Aorta (tissue), 5 donors: ENCODE measurements around the gene PTPRN2. TPM values are rescaled to one million over a fixed set of nuclear protein-coding genes. Genes with fewer than 3 reads are reported as not detected.
A peak's percentile ranks its signal among the peaks of the same experiment; 100 is the strongest.

Experiments used
- ATAC-seq: fragments of 200-7000 bp; cut with Tn5 transposase; one replicate; pipeline ENCODE4 v1.9.1; 2022; ENCODE audit warnings: moderate library complexity; ENCODE audit not compliant: low FRiP score
- DNase-seq, 2 donors: peaks; one replicate each; pipeline ENCODE4 v3.0.0-alpha.2; 2020
- H3K27ac ChIP-seq, 2 donors: one replicate each; pipeline ENCODE4 v1.5.1; 2013; ENCODE audit warnings: low read length in 2 of 2, mild to moderate bottlenecking in 2 of 2, moderate library complexity in 2 of 2, control low read depth in 1 of 2, inconsistent platforms in 1 of 2, low read depth in 1 of 2
- H3K27me3 ChIP-seq, 2 donors: one replicate each; pipeline ENCODE4 v1.6.1; 2013; ENCODE audit warnings: control low read depth in 1 of 2, low read length in 1 of 2, mild to moderate bottlenecking in 1 of 2, moderate library complexity in 1 of 2; ENCODE audit not compliant: insufficient read depth in 2 of 2, control insufficient read depth in 1 of 2
- H3K36me3 ChIP-seq, 2 donors: one replicate each; pipeline ENCODE4 v1.6.1; 2013; ENCODE audit warnings: control low read depth in 1 of 2, low read length in 1 of 2, mild to moderate bottlenecking in 1 of 2; ENCODE audit not compliant: insufficient read depth in 2 of 2, control insufficient read depth in 1 of 2
- H3K4me1 ChIP-seq, 2 donors: one replicate each; pipeline ENCODE4 v1.6.1; 2013; ENCODE audit warnings: low read length in 2 of 2, control low read depth in 1 of 2, mild to moderate bottlenecking in 1 of 2, moderate library complexity in 1 of 2; ENCODE audit not compliant: insufficient read depth in 2 of 2, control insufficient read depth in 1 of 2
- H3K4me3 ChIP-seq, 2 donors: one replicate each; pipeline ENCODE4 v1.5.1; 2013; ENCODE audit warnings: low read length in 2 of 2, control low read depth in 1 of 2, mild to moderate bottlenecking in 1 of 2
- H3K9me3 ChIP-seq: one replicate; pipeline ENCODE4 v1.6.1; 2013; ENCODE audit warnings: mild to moderate bottlenecking, low read length; ENCODE audit not compliant: control insufficient read depth
- WGBS, 2 donors: extraction: QIAGEN DNeasy Blood & Tissue Kit; methylation state at CpG; one replicate each; pipeline ENCODE4 v1.1.7; 2013; 5-methylcytosine and 5-hydroxymethylcytosine counted together
- intact Hi-C, 2 donors: fragments of 100-400 bp; cut with DNase I; formaldehyde crosslinking; loops; one replicate each; pipeline versions ENCODE4 v1.14.2 to v1.15.0; 2022
- polyA plus RNA-seq, 2 donors: library from polyadenylated mRNA; stranded (reverse); fragments of 200-250 nt; gene quantifications; one replicate each; pipeline ENCODE4 v1.2.3, GENCODE V29; 2013
- total RNA-seq, 2 donors: library from RNA; stranded (reverse); fragmentation: NEBNext Ultra II Directional; extraction: Animal tissue kit (Norgen Biotek cat#: 25700); gene quantifications; one replicate each; pipeline ENCODE4 v1.2.1, GENCODE V29; 2021
- donor health status: healthy with polysubstance abuse.
- donor health status: Bipolar disorder and iron deficiency.
- donor health status: DM: no; HTN: no; CAD: no.
- donor health status: DM: no; HTN: no; CAD: no.
- donor health status: DM: yes; HTN: yes; CAD: no.

Gene PTPRN2
- total and polyA plus RNA-seq, 4 donors: 0.67 to 3.3 (median 1.4) TPM

DNA sequence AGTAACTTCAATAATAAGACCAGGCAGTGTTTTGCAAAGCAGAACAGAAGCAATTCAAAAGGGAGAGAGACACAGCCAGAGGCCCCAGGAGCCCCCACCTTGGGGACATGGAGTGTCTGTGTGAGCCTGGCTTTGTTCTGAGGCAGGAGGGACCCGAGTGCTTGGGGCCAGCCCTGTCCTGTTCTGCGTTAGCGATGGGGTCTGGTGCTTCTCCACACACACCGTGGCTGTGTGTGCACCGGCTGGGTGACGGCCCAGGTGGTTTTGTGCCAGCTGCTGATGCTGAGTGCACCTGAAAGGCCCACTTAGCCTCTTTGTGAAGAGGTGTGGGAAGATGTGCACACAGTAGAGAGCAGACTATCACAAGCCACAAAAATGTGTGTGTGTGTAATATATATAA lies 781.9 kb downstream of the PTPRN2 start:
- DNase-seq: no peak
- intact Hi-C loops: no loop called here

GRCh38 chr7:157803906-157804305 lies 783.7 kb downstream of the PTPRN2 start:
- no peak overlapping the region for H3K27ac ChIP-seq
- DNase-seq: no peak
- H3K36me3 ChIP-seq: no peaks in the 10 kb centered on the region
- WGBS, 2 donors: 94 to 98% methylated on average over 5 of the region's 5 CpGs
- no peaks in the 10 kb centered on the region for H3K4me1 ChIP-seq
- no peak overlapping the region for H3K4me3 ChIP-seq
- ATAC-seq: no peak
- intact Hi-C loops: no loop called here
- peaks cover 9% of the 10 kb centered on the region for H3K9me3 ChIP-seq
- no peaks in the 10 kb centered on the region for H3K27me3 ChIP-seq

More for the DNA sequence above, 781.9 kb downstream of the PTPRN2 start:
- Histone ChIP-seq H3K9me3 (peaks cover 11% of the 10 kb centered on the region), H3K27me3 (no peaks in the 10 kb centered on the region), H3K27ac (no peak overlapping the region), H3K4me1 (no peaks in the 10 kb centered on the region), H3K4me3 (no peak overlapping the region), H3K36me3 (no peaks in the 10 kb centered on the region)
- ATAC-seq: no peak
- WGBS, 2 donors: 64% methylated on average over 6 of the region's 6 CpGs

- intact Hi-C loops: no loop called here
- ATAC-seq: no peak
Measured at GRCh38 chr7:157801971-157802675, 785.5 kb downstream of the PTPRN2 start.

GRCh38 chr7:157801113-157801512 lies 786.5 kb downstream of the PTPRN2 start:
- H3K9me3 ChIP-seq: peaks cover 9% of the 10 kb centered on the region
- intact Hi-C loops: no loop called here
- ATAC-seq (no peak), DNase-seq (peak; percentile 22 to 62)
- no peaks in the 10 kb centered on the region for H3K27me3 ChIP-seq
- H3K36me3 ChIP-seq: no peaks in the 10 kb centered on the region
- H3K4me3 ChIP-seq: no peak overlapping the region
- no peaks in the 10 kb centered on the region for H3K4me1 ChIP-seq
- WGBS, 2 donors: 74 to 81% methylated on average over 21 of the region's 21 CpGs
- H3K27ac ChIP-seq: no peak overlapping the region

More at GRCh38 chr7:157801971-157802675, 785.5 kb downstream of the PTPRN2 start:
- Histone ChIP-seq H3K27ac (no peak overlapping the region), H3K27me3 (no peaks in the 10 kb centered on the region), H3K36me3 (no peaks in the 10 kb centered on the region), H3K4me1 (no peaks in the 10 kb centered on the region), H3K4me3 (no peak overlapping the region), H3K9me3 (peaks cover 9% of the 10 kb centered on the region)
- peak in 1 of 2 donors; percentile 65 for DNase-seq
- WGBS, 2 donors: 93 to 94% methylated on average over 42 of the region's 42 CpGs

DNA sequence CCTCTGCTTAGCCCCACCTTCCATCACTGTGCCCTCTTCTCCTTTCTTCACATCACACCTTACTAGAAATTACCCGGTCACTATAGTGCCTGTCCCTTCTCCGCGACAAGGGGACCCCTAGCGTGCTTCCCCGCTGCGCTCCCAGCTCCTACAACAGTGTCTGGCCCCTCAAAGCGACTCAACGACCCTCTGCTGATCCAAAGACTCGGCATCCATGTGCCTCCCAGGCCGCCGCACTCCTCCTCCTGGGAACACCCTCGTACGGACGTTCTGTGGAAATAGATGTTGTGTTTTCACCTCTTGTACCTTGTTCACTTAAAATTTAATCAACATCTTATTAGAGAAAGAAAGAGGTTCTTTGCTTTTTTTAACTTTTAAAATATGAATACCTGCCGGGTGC lies 787.3 kb downstream of the PTPRN2 start:
- H3K36me3 ChIP-seq: no peaks in the 10 kb centered on the region
- intact Hi-C loops: no loop called here

DNA sequence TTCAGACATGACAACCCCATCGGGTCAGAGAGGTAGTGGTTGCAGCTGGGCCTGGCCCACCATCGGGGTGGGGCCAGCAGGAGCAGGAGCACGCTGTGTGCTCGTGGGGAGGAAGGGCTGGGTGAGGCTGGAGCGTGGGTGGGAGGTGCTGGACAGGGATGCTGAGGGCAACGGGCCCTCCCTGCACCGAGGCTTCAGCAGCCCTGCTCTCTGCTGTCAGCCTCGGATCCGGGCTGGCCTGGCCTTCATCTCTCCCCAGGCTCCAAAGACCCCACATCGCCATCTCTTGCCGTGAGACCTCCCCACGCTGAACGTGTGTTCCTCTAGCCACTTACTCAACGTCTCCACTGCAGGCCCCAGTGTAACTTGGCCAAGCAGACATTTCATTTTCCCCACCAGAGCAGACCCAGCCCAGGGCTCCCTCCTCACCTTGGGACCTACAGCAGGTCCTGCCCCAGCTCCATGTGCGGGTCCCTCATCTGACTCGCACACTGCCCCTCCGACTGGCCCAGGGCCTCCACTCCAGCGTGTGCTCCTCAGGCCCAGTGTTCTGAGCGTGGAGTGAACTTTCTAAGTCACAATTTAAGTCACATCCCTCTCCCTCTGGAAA lies 788.4 kb downstream of the PTPRN2 start:
- Histone ChIP-seq H3K27me3 (no peaks in the 10 kb centered on the region), H3K36me3 (no peaks in the 10 kb centered on the region), H3K4me1 (no peaks in the 10 kb centered on the region), H3K9me3 (peaks cover 9% of the 10 kb centered on the region), H3K27ac (no peak overlapping the region), H3K4me3 (no peak overlapping the region)
- intact Hi-C loops: no loop called here
- peak; percentile 6 for ATAC-seq
- peak; percentile 21 to 59 for DNase-seq
- 81 to 83% methylated on average over 19 of the region's 19 CpGs for WGBS, 2 donors

More for the DNA sequence above, 787.3 kb downstream of the PTPRN2 start:
- peak; percentile 17 to 49 for DNase-seq
- H3K27me3 ChIP-seq: no peaks in the 10 kb centered on the region
- peaks cover 9% of the 10 kb centered on the region for H3K9me3 ChIP-seq
- no peaks in the 10 kb centered on the region for H3K4me1 ChIP-seq
- no peak for ATAC-seq
- WGBS, 2 donors: 93 to 94% methylated on average over 15 of the region's 15 CpGs
- H3K27ac ChIP-seq: no peak overlapping the region
- no peak overlapping the region for H3K4me3 ChIP-seq

DNA sequence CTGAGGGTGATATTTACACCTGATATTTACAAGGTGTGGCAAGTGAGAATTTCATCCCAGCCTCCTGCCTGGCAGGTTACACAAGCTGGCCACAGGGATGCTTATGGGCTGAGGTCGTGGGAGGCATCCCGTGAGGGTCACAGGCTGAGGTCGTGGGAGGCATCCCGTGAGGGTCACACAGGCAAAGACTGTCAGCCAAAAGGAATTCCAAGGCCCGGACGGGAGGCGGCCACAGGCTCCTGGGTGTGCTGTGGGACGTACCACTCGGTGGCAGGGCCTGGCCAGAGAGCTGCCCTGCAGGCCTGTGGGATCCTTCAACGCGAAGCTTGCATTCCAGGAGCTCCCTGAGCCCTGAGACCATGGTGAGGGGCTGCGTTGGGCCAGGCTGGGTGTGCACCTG lies 790.3 kb downstream of the PTPRN2 start:
- Histone ChIP-seq H3K27ac (no peak overlapping the region), H3K4me3 (no peak overlapping the region), H3K27me3 (no peaks in the 10 kb centered on the region), H3K4me1 (no peaks in the 10 kb centered on the region), H3K9me3 (peaks cover 6% of the 10 kb centered on the region), H3K36me3 (no peaks in the 10 kb centered on the region)
- WGBS, 2 donors: 49 to 60% methylated on average over 12 of the region's 12 CpGs
- no peak for DNase-seq
- no peak for ATAC-seq
- intact Hi-C loops: no loop called here

GRCh38 chr7:157796846-157797245 lies 790.8 kb downstream of the PTPRN2 start:
- H3K9me3 ChIP-seq: peaks cover 3% of the 10 kb centered on the region
- DNase-seq: no peak
- no peak overlapping the region for H3K4me3 ChIP-seq
- no peak for ATAC-seq
- H3K36me3 ChIP-seq: no peaks in the 10 kb centered on the region
- intact Hi-C loops: no loop called here
- H3K27ac ChIP-seq: no peak overlapping the region
- H3K4me1 ChIP-seq: no peaks in the 10 kb centered on the region
- H3K27me3 ChIP-seq: no peaks in the 10 kb centered on the region
- 91 to 92% methylated on average over 19 of the region's 19 CpGs for WGBS, 2 donors

GRCh38 chr7:157795643-157796042 lies 792.0 kb downstream of the PTPRN2 start:
- H3K27ac ChIP-seq: no peak overlapping the region
- ATAC-seq: no peak
- H3K4me1 ChIP-seq: no peaks in the 10 kb centered on the region
- no peaks in the 10 kb centered on the region for H3K27me3 ChIP-seq
- H3K9me3 ChIP-seq: no peaks in the 10 kb centered on the region
- no peaks in the 10 kb centered on the region for H3K36me3 ChIP-seq
- H3K4me3 ChIP-seq: no peak overlapping the region
- peak in 1 of 2 donors; percentile 71 for DNase-seq
- intact Hi-C loops: no loop called here
- WGBS, 2 donors: 81 to 85% methylated on average over 13 of the region's 13 CpGs
